K562 (cell line): ENCODE data around the gene CYP2A6. TPM values are rescaled to one million over a fixed set of nuclear protein-coding genes. Genes with fewer than 3 reads are reported as not detected.
A peak's percentile ranks its signal among the peaks of the same experiment; 100 is the strongest.

Source experiments
- ATAC-seq: fragments of 200-7000 bp; cut with Tn5 transposase; 3 replicates; pipeline ENCODE4 v1.9.1; 2020; ENCODE audit warnings: moderate library complexity
- BruUV-seq: library from RNA; stranded (reverse); fragments of 400-500 nt; replicated peaks from 2 replicates; lab custom pipeline; 2021; lab: Mats Ljungman, UMichigan
- CTCF ChIA-PET: fragments of 300-600 bp; formaldehyde crosslinking; extraction: SDS; loops from one replicate; lab custom pipeline; 2021; ENCODE audit warnings: low intra/inter-chr PET ratio; lab: Yijun Ruan, JAX
- POLR2A ChIA-PET: fragments of 300-600, 350-650 bp; sonication (Branson Sonifier 250); formaldehyde crosslinking; extraction: SDS; loops from one replicate; lab custom pipeline; 2021; ENCODE audit warnings: antibody characterized with exemption, inconsistent platforms; lab: Yijun Ruan, JAX
- DNase-seq, 4 experiments: peaks; one replicate each; pipeline versions ENCODE4 v3.0.0 to v3.0.0-alpha.2; 2011 to 2018; ENCODE audit warnings: low spot score in 3 of 4, mixed read lengths in 3 of 4; ENCODE audit errors: extremely low read depth in 1 of 4
- FAIRE-seq: peaks from 2 replicates; lab custom pipeline; 2011; peaks lifted over from hg19 to GRCh38; lab: Jason Lieb, UNC
- H2AFZ ChIP-seq: 2 replicates; pipeline ENCODE4 v1.6.0; 2011; ENCODE audit warnings: low read depth, low read length, control low read depth, inconsistent platforms
- H3K27ac ChIP-seq: fragments of 200-600 bp; 3 replicates; pipeline ENCODE4 v1.8.0; 2011; ENCODE audit warnings: low read depth, mild to moderate bottlenecking, control low read depth, inconsistent platforms, low read length, moderate library complexity, mixed read lengths; ENCODE audit errors: extremely low read depth
- H3K27me3 ChIP-seq, 2 experiments: fragments of 300-600 bp in 1 of 2; 2 replicates in 1 of 2; 3 replicates in 1 of 2; pipeline versions ENCODE4 v1.6.0 to v1.8.0; 2011; ENCODE audit warnings: inconsistent platforms in 2 of 2, low read length in 2 of 2, mild to moderate bottlenecking in 1 of 2, mixed read lengths in 1 of 2, moderate library complexity in 1 of 2; ENCODE audit not compliant: control insufficient read depth in 2 of 2, insufficient read depth in 2 of 2
- H3K36me3 ChIP-seq: fragments of 300-600 bp; 3 replicates; pipeline ENCODE4 v1.8.0; 2011; ENCODE audit warnings: mild to moderate bottlenecking, low read length, inconsistent platforms; ENCODE audit not compliant: control insufficient read depth, insufficient read depth
- H3K4me1 ChIP-seq, 2 experiments: fragments of 200-600 bp in 1 of 2; replicated peaks in 1 of 2; 2 replicates in 1 of 2; 3 replicates in 1 of 2; pipeline versions ENCODE4 v1.5.1 to v1.8.0; 2011; ENCODE audit warnings: inconsistent platforms in 2 of 2, low read length in 2 of 2, mild to moderate bottlenecking in 1 of 2, mixed read lengths in 1 of 2, moderate library complexity in 1 of 2; ENCODE audit not compliant: control insufficient read depth in 2 of 2, insufficient read depth in 2 of 2
- H3K4me2 ChIP-seq: 2 replicates; pipeline ENCODE4 v1.6.1; 2011; ENCODE audit warnings: low read length, control low read depth, inconsistent platforms, mixed read lengths; ENCODE audit not compliant: insufficient read depth
- H3K4me3 ChIP-seq: fragments of 200-600 bp; sonication (generic), shearing (Covaris generic); 2 replicates; pipeline ENCODE4 v1.5.1; 2016; ENCODE audit warnings: control low read depth, inconsistent platforms
- H3K79me2 ChIP-seq: fragments of 200-600 bp; 3 replicates; pipeline ENCODE4 v1.8.0; 2011; ENCODE audit warnings: low read length, inconsistent platforms; ENCODE audit not compliant: control insufficient read depth, insufficient read depth
- H3K9ac ChIP-seq, 2 experiments: 2 replicates each; pipeline versions ENCODE4 v1.6.0 to v1.6.1; 2011; ENCODE audit warnings: low read depth in 2 of 2, low read length in 2 of 2, control low read depth in 1 of 2, inconsistent platforms in 1 of 2, mild to moderate bottlenecking in 1 of 2, mixed read lengths in 1 of 2; ENCODE audit not compliant: insufficient read depth in 1 of 2
- H3K9me1 ChIP-seq: one replicate; pipeline ENCODE4 v1.6.0; 2011; ENCODE audit warnings: inconsistent platforms, mild to moderate bottlenecking, low read length, moderate library complexity; ENCODE audit not compliant: control insufficient read depth, insufficient read depth
- H3K9me3 ChIP-seq: replicated peaks from 2 replicates; pipeline ENCODE4 v1.5.1; 2011; ENCODE audit warnings: low read depth, low read length, inconsistent platforms; ENCODE audit not compliant: control insufficient read depth, insufficient read depth
- H4K20me1 ChIP-seq: replicated peaks from 2 replicates; pipeline ENCODE4 v1.6.1; 2011; ENCODE audit warnings: low read length, inconsistent platforms, mixed read lengths; ENCODE audit not compliant: control insufficient read depth, insufficient read depth
- CTCF ChIP-seq, 3 experiments: IDR thresholded peaks in 2 of 3; conservative IDR thresholded peaks in 1 of 3; 2 replicates each; pipeline ENCODE4 v1.5.1; 2011 to 2012; ENCODE audit warnings: low read length in 3 of 3, mild to moderate bottlenecking in 3 of 3, control low read depth in 2 of 3, improper control_type of control experiment in 1 of 3, inconsistent platforms in 1 of 3, low read depth in 1 of 3, mixed read lengths in 1 of 3, moderate library complexity in 1 of 3; ENCODE audit not compliant: insufficient read depth in 2 of 3
- POLR2A ChIP-seq: fragments of 450-650 bp; conservative IDR thresholded peaks from 2 replicates; pipeline ENCODE4 v1.6.1; 2016
- POLR2G ChIP-seq: fragments of 200-400 bp; formaldehyde crosslinking; IDR thresholded peaks from 2 replicates; pipeline ENCODE4 v1.6.1; 2017; ENCODE audit warnings: low read depth, mild to moderate bottlenecking, antibody characterized with exemption, low read length, moderate library complexity
- XRCC3 ChIP-seq: fragments of 450-650 bp; IDR thresholded peaks from 2 replicates; pipeline ENCODE4 v1.6.1; 2017; ENCODE audit warnings: mild to moderate bottlenecking, moderate library complexity
- ZEB2 ChIP-seq: fragments of 450-650 bp; IDR thresholded peaks from 2 replicates; pipeline ENCODE4 v1.6.1; 2016
- WGBS: fragments of 100-300 bp; shearing (Covaris generic); methylation state at CpG from one replicate; pipeline ENCODE4 v1.1.6; 2016; ENCODE audit warnings: low coverage, mixed read lengths; ENCODE audit not compliant: insufficient coverage; ENCODE audit errors: missing lambda C conversion rate; 5-methylcytosine and 5-hydroxymethylcytosine counted together
- in situ Hi-C: fragments of 300-500 bp; cut with MboI; formaldehyde crosslinking; loops from 4 replicates; pipeline ENCODE4 v1.15.0; 2018; ENCODE audit warnings: inconsistent platforms, mixed read lengths
- intact Hi-C: fragments of 100-400 bp; cut with micrococcal nuclease; formaldehyde crosslinking; loops from 2 replicates; pipeline ENCODE4 v1.14.2; 2022
- polyA plus RNA-seq, 8 experiments: library from polyadenylated mRNA; depleted of rRNA in 4 of 8; stranded (reverse) in 5 of 8; unstranded in 3 of 8; fragments of >200 nt; fragmentation: Nextera tagmentation in 2 of 8; fragmentation: Illumina TruSeq in 1 of 8; extraction: Ambion mirVana in 2 of 8; extraction: Trizol in 1 of 8; gene quantifications; 2 replicates each; pipeline versions ENCODE4 v1.2.1 to v1.2.3, GENCODE V29; 2011 to 2014; ENCODE audit warnings: inconsistent platforms in 1 of 8, missing spikeins in 1 of 8
- total RNA-seq, 7 experiments: library from RNA; depleted of rRNA in 6 of 7; stranded (reverse); fragments of >200 nt in 6 of 7; fragmentation: Illumina TruSeq in 2 of 7; extraction: Trizol in 2 of 7; gene quantifications; 2 replicates each; pipeline versions ENCODE4 v1.2.1 to v1.2.3, GENCODE V29; 2011 to 2021; ENCODE audit warnings: low replicate concordance in 1 of 7

CYP2A6 gene
- total and polyA plus RNA-seq, 9 of the 15 experiments (the other 6 are each of a cell fraction or from before 2014, with no cell fraction given), result 0.31 TPM; not detected in 8

GRCh38 chr19:40808021-40808325 lies 42.3 kb downstream of the CYP2A6 start:
- H3K36me3 ChIP-seq, result peaks cover 67% of the 10 kb centered on the region
- H3K9me3 ChIP-seq, result no peaks in the 10 kb centered on the region
- peak overlapping the region in 1 of 2 experiments; percentile 59; a peak in 1 of 4 replicates for H3K9ac ChIP-seq
- TF ChIP-seq POLR2G (peak; percentile 43; the same call in 1 of the 2 replicates), POLR2A (0 out of 2 replicates have a peak, but pooled peaks have one; percentile 9), CTCF (IDR thresholded peaks at IDR 0.05 in 2 of 3, conservative IDR thresholded peaks at IDR 0.05 in 1 of 3; ENCODE audit: insufficient read depth in 2 of 3, low read depth in 1 of 3, low read length in 3 of 3) (0 out of 6 replicates have a peak, but pooled peaks of 1 of the 3 experiments have one; percentile 3), XRCC3 (no peak), ZEB2 (no peak)
- no peak for ATAC-seq
- H3K27me3 ChIP-seq, result no peaks in the 10 kb centered on the region
- no peak overlapping the region for H3K4me2 ChIP-seq
- peaks cover 31 to 76% of the 10 kb centered on the region in 2 experiments for H3K4me1 ChIP-seq
- in situ Hi-C loops (no loop called here), intact Hi-C loops (loop anchor here (5.0 kb wide), 1 partner anchor 146 kb away; no protein-coding TSS in a partner anchor)
- no peak overlapping the region for H2AFZ ChIP-seq
- DNase-seq, result no peak
- BruUV-seq, result TSS peak; percentile 27
- H4K20me1 ChIP-seq, result peaks cover 40% of the 10 kb centered on the region
- no peak for FAIRE-seq
- ChIA-PET CTCF (no interaction called here), POLR2A (interaction anchor here (0.7 to 3.7 kb wide), 6 partner anchors 10 to 456 kb away, joined by 3 to 26 read pairs (median 12); partner anchors contain the start of genes ACTMAP, EGLN2, HNRNPUL1 and RAB4B)
- WGBS, result 92% methylated on average over 2 of the region's 2 CpGs
- H3K27ac ChIP-seq, result no peak overlapping the region
- H3K4me3 ChIP-seq, result no peak overlapping the region
- H3K9me1 ChIP-seq, result peaks cover 18% of the 10 kb centered on the region
- peaks cover 51% of the 10 kb centered on the region for H3K79me2 ChIP-seq
